SIG-M5 treated with dmso at 0.1 percent for 504 hours (cell line): ENCODE data around the gene CYP1A1.
"Not testable (repeated sequence)": the region's sequence is repeated elsewhere in the genome, so short reads cannot be mapped to it uniquely, and the experiment has no call there.

ENCODE experiments used
- DNase-seq: peaks from one replicate; lab custom pipeline; 2025; ENCODE audit not compliant: unreplicated experiment; lab: John Stamatoyannopoulos, UW

The CYP1A1 gene

GRCh38 chr15:74738239-74738638, 12.9 kb upstream of the CYP1A1 start:
- DNase-seq = not testable (repeated sequence)

GRCh38 chr15:74735305-74735704, 10.0 kb upstream of the CYP1A1 start:
- DNase-seq = no peak

- no peak for DNase-seq
These were observed 7.9 kb upstream of the CYP1A1 start for GRCh38 chr15:74733269-74733668.

GRCh38 chr15:74732846-74733245, 7.5 kb upstream of the CYP1A1 start:
- no peak for DNase-seq

GRCh38 chr15:74730619-74731316, 5.4 kb upstream of the CYP1A1 start:
- DNase-seq = no peak

- not testable (repeated sequence) for DNase-seq
These were observed 4.0 kb upstream of the CYP1A1 start for GRCh38 chr15:74729372-74729771.

GRCh38 chr15:74728699-74729098, 3.4 kb upstream of the CYP1A1 start:
- not testable (repeated sequence) for DNase-seq

GRCh38 chr15:74727727-74728126, 2.4 kb upstream of the CYP1A1 start:
- DNase-seq = no peak

- no peak for DNase-seq
These were observed 1.4 kb upstream of the CYP1A1 start for GRCh38 chr15:74726774-74727164.

GRCh38 chr15:74725845-74726773, 781 bp upstream of the CYP1A1 start:
- DNase-seq = peak; percentile 17

- DNase-seq = no peak
These were observed 631 bp downstream of the CYP1A1 start for GRCh38 chr15:74724570-74725224.

- DNase-seq = peak; percentile 69
These were observed 1.5 kb downstream of the CYP1A1 start for GRCh38 chr15:74723754-74724334.

GRCh38 chr15:74723187-74723586, 2.1 kb downstream of the CYP1A1 start:
- no peak for DNase-seq

GRCh38 chr15:74722591-74722990, 2.7 kb downstream of the CYP1A1 start:
- no peak for DNase-seq

GRCh38 chr15:74716651-74717050, 8.7 kb downstream of the CYP1A1 start:
- peak; percentile 70 for DNase-seq

GRCh38 chr15:74712311-74712710, 13.0 kb downstream of the CYP1A1 start:
- DNase-seq = no peak

- no peak for DNase-seq
These were observed 14.8 kb downstream of the CYP1A1 start for GRCh38 chr15:74710319-74711094.

- DNase-seq = no peak
These were observed 15.4 kb downstream of the CYP1A1 start for GRCh38 chr15:74709892-74710291.

GRCh38 chr15:74709011-74709410, 16.3 kb downstream of the CYP1A1 start:
- DNase-seq = no peak

- DNase-seq = no peak
These were observed 28.5 kb downstream of the CYP1A1 start for GRCh38 chr15:74696808-74697207.

GRCh38 chr15:74696398-74696729, 29.0 kb downstream of the CYP1A1 start:
- DNase-seq = no peak
